Measurements from ENCODE around the gene CSNK1G2.

- TF ChIP-seq CTCF (IDR thresholded peaks at IDR 0.05) (no peak), POLR2A (IDR thresholded peaks at IDR 0.05) (no peak)
These were observed 26.1 kb upstream of the CSNK1G2 start for GRCh38 chr19:1914826-1915341.
